Brain microvascular endothelial cell (primary cell): ENCODE measurements around the gene RPP21.

Source experiments
- DNase-seq: peaks from one replicate; pipeline ENCODE4 v3.0.0-alpha.2; 2020
- H3K27ac ChIP-seq: fragments of 250-450 bp; sonication (Bioruptor Pico); 2 replicates; pipeline ENCODE4 v1.5.1; 2020; ENCODE audit warnings: mild to moderate bottlenecking, moderate library complexity
- H3K27me3 ChIP-seq: fragments of 250-450 bp; sonication (Bioruptor Pico); replicated peaks from 2 replicates; pipeline ENCODE4 v1.5.1; 2020; ENCODE audit warnings: mild to moderate bottlenecking
- H3K36me3 ChIP-seq: fragments of 250-450 bp; sonication (Bioruptor Pico); replicated peaks from 2 replicates; pipeline ENCODE4 v1.5.1; 2020; ENCODE audit warnings: mild to moderate bottlenecking
- H3K4me3 ChIP-seq: 2 replicates; pipeline ENCODE4 v1.5.1; 2011; ENCODE audit warnings: low read depth, mild to moderate bottlenecking, control low read depth, low read length, moderate library complexity
- CTCF ChIP-seq: IDR thresholded peaks from 2 replicates; pipeline ENCODE4 v1.5.1; 2011; ENCODE audit warnings: low read depth, mild to moderate bottlenecking, moderate library complexity, low read length, control low read depth, inconsistent platforms; ENCODE audit errors: missing control alignments
- in situ Hi-C: cut with HindIII; loops from 2 replicates; pipeline ENCODE4 v1.10.0; 2017; ENCODE audit warnings: low sequenced_read_pairs, low pct_ligation_motif_present

RPP21 gene

DNA sequence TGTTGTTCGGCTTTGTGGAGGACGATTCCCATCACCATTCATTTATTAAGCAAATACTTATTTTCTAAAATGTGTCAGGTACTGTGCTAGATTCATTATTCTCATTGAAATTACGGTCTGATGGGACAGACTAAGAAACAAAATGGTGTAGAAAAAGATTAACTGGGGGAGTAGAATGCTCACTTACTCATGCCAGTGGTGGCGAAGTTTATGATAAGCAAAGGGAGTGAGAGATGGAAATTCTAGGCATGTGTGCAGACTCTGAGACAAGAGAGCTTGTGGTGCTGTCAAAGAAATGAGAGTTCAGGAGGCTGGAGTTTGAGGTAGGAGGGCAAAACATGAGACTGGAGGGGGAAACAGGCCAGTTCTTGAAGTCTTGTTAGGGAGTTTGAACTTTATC, 896 bp downstream of the RPP21 start:
- DNase-seq: no peak
- TF ChIP-seq CTCF: no peak
- in situ Hi-C loops: no loop called here
- Histone ChIP-seq H3K27ac (no peak overlapping the region), H3K27me3 (no peaks in the 10 kb centered on the region), H3K4me3 (peak overlapping the region; percentile 90), H3K36me3 (peaks cover 19% of the 10 kb centered on the region)

- no peak overlapping the region for H3K27ac ChIP-seq
- DNase-seq: no peak
- H3K4me3 ChIP-seq: no peak overlapping the region
- TF ChIP-seq CTCF: no peak
- in situ Hi-C loops: no loop called here
- H3K27me3 ChIP-seq: peaks cover 5% of the 10 kb centered on the region
- peaks cover 7% of the 10 kb centered on the region for H3K36me3 ChIP-seq
These were observed 4.0 kb downstream of the RPP21 start for GRCh38 chr6:30348957-30349356.

- peaks cover 7% of the 10 kb centered on the region for H3K36me3 ChIP-seq
- no peak overlapping the region for H3K27ac ChIP-seq
- H3K27me3 ChIP-seq: peaks cover 5% of the 10 kb centered on the region
- in situ Hi-C loops: no loop called here
- peak; percentile 33 for TF ChIP-seq CTCF
- DNase-seq: no peak
- no peak overlapping the region for H3K4me3 ChIP-seq
These were observed 4.6 kb downstream of the RPP21 start for GRCh38 chr6:30349421-30350177.

GRCh38 chr6:30350524-30350923, 5.6 kb downstream of the RPP21 start:
- no peak for TF ChIP-seq CTCF
- peaks cover 5% of the 10 kb centered on the region for H3K27me3 ChIP-seq
- DNase-seq: no peak
- peaks cover 7% of the 10 kb centered on the region for H3K36me3 ChIP-seq
- in situ Hi-C loops: no loop called here
- H3K4me3 ChIP-seq: no peak overlapping the region
- H3K27ac ChIP-seq: no peak overlapping the region

DNA sequence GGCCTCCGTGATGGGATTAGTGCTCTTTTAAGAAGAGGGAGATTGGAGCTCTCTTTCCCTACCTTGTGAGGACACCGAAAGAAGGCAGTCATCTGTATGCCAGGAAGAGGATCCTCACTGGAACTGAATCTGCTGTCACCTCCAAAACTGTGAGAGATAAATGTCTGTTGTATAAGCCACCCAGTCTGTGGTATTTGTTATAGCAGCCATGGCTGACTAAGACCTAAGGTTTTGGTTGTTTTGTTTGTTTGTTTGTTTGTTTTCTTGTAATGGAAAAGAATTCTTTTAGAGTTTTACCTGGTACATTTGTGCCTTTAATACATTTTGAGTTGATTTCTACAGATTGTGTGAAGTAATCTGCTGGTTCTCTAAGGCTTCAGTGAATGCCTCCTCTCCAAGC, 7.6 kb downstream of the RPP21 start:
- Histone ChIP-seq H3K4me3 (no peak overlapping the region), H3K27me3 (peaks cover 5% of the 10 kb centered on the region)
- no peak for TF ChIP-seq CTCF

GRCh38 chr6:30355281-30355680, 10.3 kb downstream of the RPP21 start:
- TF ChIP-seq CTCF: no peak
- no peak for DNase-seq
- H3K27ac ChIP-seq: no peak overlapping the region
- no peak overlapping the region for H3K4me3 ChIP-seq
- H3K27me3 ChIP-seq: peaks cover 29% of the 10 kb centered on the region
- H3K36me3 ChIP-seq: no peaks in the 10 kb centered on the region
- in situ Hi-C loops: no loop called here

More for the DNA sequence above, 7.6 kb downstream of the RPP21 start:
- Histone ChIP-seq H3K27ac (no peak overlapping the region), H3K36me3 (no peaks in the 10 kb centered on the region)
- DNase-seq: no peak
- in situ Hi-C loops: no loop called here
